Kidney glomerular epithelial cell (primary cell): ENCODE data around the gene MDFI.

Experiments used
- DNase-seq: peaks from one replicate; lab custom pipeline; 2025; lab: John Stamatoyannopoulos, UW

The MDFI gene, protein sequence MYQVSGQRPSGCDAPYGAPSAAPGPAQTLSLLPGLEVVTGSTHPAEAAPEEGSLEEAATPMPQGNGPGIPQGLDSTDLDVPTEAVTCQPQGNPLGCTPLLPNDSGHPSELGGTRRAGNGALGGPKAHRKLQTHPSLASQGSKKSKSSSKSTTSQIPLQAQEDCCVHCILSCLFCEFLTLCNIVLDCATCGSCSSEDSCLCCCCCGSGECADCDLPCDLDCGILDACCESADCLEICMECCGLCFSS

GRCh38 chr6:41638002-41638934, at the start of gene MDFI:
Gene MDFI (plus strand): TSS chr6:41638468. CDS start chr6:41638750, 282 bp downstream.
- no peak for DNase-seq

DNA sequence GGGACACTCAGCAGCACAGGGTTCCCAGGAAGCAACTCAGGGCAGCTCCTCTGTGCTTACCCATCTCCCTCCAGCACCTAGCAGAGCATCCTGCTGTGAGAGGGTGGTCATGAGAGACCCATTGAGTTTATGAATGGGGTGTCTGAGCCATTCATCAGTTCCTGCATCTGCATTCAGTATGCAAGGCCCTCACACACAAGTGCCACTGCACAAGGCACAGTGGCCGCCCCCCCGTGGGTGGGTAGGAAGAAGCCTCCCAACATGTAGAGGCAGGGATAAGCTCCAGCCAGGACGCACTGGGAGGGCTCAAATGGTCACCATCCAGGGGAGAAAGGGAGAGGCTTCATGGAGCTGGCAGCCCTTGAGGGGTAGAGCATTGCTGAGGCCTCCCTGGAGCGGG, 49.0 kb upstream of the MDFI start:
- DNase-seq, result no peak

DNA sequence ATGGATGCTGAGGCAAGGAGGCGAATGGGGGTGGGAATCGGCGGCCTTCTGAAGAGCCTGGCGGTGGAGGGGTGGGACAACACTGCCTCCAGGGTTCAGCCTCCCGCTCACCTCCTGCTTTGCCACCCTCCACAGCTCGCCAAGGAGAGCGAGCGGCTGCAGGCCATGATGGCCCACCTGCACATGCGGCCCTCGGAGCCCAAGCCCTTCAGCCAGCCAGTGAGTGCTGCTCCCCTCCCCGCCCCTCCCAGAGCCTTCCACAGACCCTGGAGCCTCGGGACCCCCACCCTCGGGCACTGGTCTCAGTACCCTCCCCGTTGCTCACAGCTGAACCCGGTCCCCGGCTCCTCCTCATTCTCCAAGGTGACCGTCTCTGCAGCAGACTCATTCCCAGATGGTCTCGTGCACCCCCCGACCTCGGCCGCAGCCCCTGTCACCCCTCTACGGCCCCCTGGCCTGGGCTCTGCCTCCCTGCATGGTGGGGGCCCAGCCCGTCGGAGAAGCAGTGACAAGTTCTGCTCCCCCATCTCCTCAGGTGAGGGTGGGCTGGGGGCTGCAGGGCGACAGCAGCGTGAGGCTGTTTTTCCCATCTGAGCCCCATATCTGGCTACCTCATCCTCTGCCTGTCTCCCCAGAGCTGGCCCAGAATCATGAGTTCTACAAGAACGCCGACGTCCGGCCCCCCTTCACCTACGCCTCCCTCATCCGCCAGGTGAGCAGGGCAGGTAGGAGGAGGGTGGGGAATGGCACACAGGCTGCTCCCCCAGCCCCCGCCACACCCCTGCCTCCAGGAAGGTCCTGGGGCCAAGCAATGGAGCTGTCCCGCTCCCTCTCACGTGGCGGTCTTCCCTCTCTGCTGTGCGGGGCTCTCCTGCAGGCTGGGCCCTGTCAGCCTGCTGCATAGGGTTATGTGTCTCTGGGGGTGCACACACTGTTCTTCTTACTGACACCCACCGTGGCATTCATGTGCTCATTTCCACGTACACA, 48.3 kb upstream of the MDFI start:
- no peak for DNase-seq

- DNase-seq, result no peak
Measured at GRCh38 chr6:41591122-41591521, 47.1 kb upstream of the MDFI start.

DNA sequence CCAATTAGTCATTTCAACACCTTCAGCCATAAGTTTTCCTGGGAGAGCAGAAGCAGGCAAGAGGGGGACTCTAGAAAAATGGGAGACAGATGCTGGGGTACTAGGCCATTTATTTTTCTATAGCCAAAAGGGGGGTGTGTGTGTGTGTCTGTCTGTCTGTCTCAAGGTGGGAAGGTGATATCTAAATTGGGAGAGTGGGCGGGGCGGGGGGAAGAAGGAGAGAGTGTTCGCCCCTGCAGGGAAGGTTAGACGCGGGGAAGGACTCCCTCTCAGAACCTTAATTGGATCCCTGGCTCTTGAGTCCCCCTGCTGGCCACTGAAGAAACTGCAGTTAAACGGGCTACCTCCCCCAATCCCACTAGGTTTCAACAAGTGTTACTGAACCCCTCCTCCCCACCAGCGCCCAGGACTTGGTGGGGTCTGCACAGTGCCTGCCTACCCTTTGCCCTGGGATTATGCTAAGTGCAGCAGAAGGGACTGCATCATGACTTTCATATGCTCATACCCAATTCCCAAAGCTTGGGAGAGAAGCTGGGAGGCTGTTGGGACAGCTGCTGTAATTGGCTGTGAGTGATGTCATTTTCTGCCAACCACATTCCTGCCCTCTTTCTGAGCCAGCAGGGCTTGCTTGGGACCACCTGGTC, 46.3 kb upstream of the MDFI start:
- DNase-seq, result peak; percentile 73

GRCh38 chr6:41593406-41593805, 44.9 kb upstream of the MDFI start:
- DNase-seq, result no peak

- no peak for DNase-seq
Measured at GRCh38 chr6:41593839-41594238, 44.4 kb upstream of the MDFI start.

DNA sequence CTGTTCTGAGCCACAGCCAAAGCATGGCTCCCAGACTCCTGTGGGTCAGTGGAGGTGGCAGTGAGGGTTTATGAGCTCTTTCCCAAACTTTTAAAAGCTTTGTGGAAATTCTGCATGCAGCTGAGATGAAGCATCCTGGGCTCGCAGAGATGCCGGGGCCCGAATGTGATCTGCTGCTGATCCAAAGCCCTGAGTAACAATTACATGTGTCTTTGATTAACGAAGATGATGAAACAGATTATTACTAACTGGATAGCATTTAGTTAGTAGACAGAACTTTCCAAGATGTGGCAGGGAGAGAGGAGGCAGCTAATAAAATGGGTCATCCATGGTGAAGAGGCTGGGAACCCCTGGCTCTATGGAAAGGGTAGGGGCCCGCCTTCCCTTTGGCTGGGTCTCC, 43.9 kb upstream of the MDFI start:
- DNase-seq, result no peak

DNA sequence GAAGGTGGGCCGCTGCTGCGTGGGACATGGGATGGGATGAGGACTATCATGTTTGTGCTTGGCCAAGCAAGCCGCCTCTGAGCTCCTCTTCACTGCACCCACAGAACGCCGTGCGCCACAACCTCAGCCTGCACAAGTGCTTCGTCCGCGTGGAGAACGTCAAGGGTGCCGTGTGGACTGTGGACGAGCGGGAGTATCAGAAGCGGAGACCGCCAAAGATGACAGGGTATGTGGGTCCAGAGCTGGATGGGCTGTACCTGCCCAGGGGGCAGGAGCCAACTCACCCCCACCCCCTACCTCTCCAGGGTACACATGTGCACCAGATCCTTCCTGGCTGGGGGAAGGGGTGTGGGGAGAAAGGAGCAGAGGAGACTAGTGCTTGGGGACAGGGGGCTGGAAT, 43.5 kb upstream of the MDFI start:
- no peak for DNase-seq

DNA sequence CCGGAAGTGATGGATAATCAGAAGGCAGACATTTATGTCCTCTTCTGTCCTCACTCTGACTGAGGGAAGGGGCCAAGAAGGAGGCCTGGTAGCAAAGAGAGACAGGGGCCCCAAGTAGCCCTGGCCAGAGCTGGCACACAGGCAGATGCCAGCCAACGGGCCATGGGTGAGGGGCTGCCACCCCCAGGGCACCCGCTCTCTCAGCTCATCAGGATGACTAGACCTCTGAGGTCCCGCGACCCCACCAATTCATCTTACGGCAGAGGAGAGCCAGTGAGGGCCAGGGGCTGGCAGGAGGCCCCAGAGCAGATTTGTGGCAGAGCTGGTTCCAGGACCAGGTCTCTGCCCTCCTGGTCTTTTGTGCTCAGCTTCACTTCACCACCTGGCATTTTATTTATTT, 43.1 kb upstream of the MDFI start:
- no peak for DNase-seq

GRCh38 chr6:41596096-41596685, 42.1 kb upstream of the MDFI start:
- no peak for DNase-seq

- DNase-seq, result no peak
Measured at GRCh38 chr6:41596807-41597206, 41.5 kb upstream of the MDFI start.

DNA sequence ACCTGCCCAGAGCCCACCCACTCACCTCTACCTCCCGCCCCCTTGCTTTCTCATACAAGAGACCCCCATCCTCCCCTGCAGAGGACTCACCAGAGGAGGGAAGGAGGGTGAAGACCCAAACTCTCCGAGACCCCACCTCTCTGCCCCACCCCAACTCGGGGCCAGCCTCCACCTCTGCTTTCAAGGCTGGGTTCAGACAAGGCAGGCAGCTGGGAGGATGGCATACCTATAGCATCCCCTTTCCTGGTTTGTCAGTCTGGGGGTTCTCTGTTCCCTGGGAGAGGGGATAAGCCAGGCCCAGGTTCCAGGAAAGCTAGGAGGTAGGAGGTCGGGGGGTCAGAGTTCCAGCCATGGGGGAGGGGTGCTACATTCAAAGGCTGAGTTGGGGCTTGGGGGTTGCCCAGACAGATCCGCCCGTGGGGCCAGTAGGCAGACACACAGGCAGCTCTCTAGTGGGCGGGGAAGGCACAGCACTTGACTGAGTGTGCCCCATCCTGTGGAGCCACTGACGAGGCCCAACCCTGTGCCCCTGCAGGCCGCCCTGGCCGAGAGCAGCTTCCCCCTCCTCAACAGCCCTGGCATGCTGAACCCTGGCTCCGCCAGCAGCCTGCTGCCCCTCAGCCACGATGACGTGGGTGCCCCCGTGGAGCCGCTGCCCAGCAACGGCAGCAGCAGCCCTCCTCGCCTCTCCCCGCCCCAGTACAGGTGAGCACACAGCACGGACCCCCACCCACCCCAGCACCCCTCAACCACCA, 40.8 kb upstream of the MDFI start:
- no peak for DNase-seq

- DNase-seq, result no peak
Measured at GRCh38 chr6:41598670-41599014, 39.6 kb upstream of the MDFI start.

DNA sequence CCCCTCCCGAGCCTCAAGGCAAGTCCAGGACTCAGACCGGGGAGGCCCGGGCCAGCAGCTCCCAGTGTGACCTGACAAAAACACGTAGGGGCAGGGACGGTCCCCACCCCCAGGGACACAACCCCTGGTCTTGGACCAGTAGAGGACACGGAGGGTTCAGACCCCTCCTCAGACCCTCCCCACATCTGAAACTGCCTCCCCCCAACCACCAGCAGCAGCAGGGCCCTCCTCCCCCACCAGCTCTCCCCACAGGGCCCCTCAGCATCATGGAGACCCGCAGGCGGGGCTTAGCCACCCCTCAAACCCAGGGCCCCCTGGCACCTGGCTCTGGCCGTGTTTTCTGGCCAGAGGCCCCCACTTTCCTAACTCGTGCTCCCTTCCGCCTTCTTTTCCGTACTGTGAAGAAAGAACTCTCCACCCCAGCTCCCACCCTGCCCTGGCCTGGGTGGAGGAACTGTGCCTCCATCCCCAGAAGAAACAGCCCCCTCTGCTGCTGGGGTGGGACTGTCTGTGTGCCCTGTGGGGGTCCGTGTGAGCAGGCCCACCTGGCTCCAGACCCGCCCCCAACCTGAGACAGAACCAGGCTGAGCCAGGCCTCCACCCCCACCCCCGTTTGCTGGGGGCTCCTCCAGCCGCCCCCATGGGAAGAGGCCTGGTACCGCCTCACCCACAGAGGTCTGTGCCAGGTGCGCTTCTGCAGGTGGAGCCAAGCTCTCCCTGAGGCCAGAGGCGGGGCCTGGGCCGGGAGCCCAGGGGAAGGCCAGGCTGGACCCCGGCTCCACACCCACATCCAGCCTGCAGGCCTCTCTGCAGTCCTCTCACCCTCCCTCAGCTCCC, 39.0 kb upstream of the MDFI start:
- DNase-seq, result no peak

DNA sequence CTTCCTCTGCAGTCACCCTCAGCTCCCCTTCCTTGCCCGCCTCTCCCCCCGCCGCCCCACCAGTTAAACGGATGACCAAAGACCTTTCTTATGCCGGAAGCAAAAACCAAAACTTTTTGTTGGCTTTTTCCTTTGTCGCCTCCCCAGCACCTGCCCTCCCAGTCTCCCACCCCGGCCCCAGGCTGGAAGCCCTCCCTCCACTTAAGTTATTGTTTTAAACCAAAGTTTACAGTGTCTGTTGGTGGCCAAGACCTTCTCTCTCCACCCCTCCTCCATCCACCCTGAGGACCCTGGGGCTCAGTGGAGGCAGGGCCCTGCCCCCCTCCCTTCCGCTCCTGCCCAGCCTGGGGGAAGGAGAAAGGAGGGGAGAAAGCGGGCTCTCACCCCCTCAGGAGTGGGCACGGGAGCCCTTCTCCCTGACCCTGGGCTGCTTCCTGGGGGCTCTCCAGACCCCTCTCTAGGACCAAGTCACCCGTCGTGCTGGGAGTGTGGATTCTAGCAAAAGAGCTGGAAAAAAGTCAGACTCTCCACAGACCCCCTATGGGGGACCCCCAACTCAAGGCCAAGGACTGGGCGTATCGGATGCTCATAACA, 38.3 kb upstream of the MDFI start:
- no peak for DNase-seq

GRCh38 chr6:41600499-41601247, 37.6 kb upstream of the MDFI start:
- no peak for DNase-seq

DNA sequence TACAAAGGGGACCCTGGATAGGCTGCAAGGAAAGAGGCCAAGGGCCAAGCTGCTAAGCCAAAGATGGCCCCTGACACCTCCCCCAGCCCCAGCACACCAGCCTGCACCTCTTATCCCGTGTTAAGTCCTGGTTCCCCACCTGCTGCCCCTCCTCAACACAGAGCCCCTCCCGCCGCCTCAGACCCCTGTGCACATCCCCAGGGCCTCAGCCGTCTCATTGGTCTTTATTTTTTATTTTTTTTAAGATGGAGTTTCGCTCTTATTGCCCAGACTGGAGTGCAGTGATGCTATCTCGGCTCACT, 37.1 kb upstream of the MDFI start:
- no peak for DNase-seq

GRCh38 chr6:41602422-41602743, 35.9 kb upstream of the MDFI start:
- DNase-seq, result no peak
